Subcutaneous adipose tissue (tissue), 4 donors: ENCODE data around the gene NDE1. TPM values are rescaled to one million over a fixed set of nuclear protein-coding genes. Genes with fewer than 3 reads are reported as not detected.

ENCODE experiments used
- CTCF ChIP-seq: fragments of 450-650 bp; IDR thresholded peaks from one replicate; pipeline ENCODE4 v1.5.1; 2016; ENCODE audit warnings: low read depth, mild to moderate bottlenecking, control low read depth, antibody characterized with exemption, moderate library complexity
- total RNA-seq, 4 donors: library from RNA; depleted of rRNA; stranded (reverse); fragments of >200 nt; gene quantifications; one replicate each; pipeline ENCODE4 v1.1.0, GENCODE V29; 2016

The NDE1 gene
- total RNA-seq, 4 donors from 2014 or later = 15.1 to 34.8 (median 22.7) TPM

GRCh38 chr16:15606518-15607220, 43.4 kb upstream of the NDE1 start:
- TF ChIP-seq CTCF = no peak

GRCh38 chr16:15607700-15608396, 42.2 kb upstream of the NDE1 start:
- TF ChIP-seq CTCF = no peak

- TF ChIP-seq CTCF = no peak
Observed at GRCh38 chr16:15608398-15609285, 41.4 kb upstream of the NDE1 start.

- no peak for TF ChIP-seq CTCF
Observed at GRCh38 chr16:15609286-15609649, 40.8 kb upstream of the NDE1 start.

GRCh38 chr16:15610369-15610871, 39.6 kb upstream of the NDE1 start:
- no peak for TF ChIP-seq CTCF

GRCh38 chr16:15611610-15612009, 38.4 kb upstream of the NDE1 start:
- TF ChIP-seq CTCF = no peak

- no peak for TF ChIP-seq CTCF
Observed at GRCh38 chr16:15613676-15614075, 36.4 kb upstream of the NDE1 start.
